K562 (cell line): ENCODE results near the gene SLC12A6. TPM values are rescaled to one million over a fixed set of nuclear protein-coding genes. Genes with fewer than 3 reads are reported as not detected.

Experiments
- ATF3 ChIP-seq, 2 experiments: fragments of 450-650 bp in 1 of 2; sonication (generic) in 1 of 2; formaldehyde crosslinking in 1 of 2; IDR thresholded peaks in 1 of 2; conservative IDR thresholded peaks in 1 of 2; 2 replicates each; pipeline versions ENCODE4 v1.6.1 to v1.8.1; 2016 to 2023; ENCODE audit warnings: mild to moderate bottlenecking in 2 of 2, moderate library complexity in 2 of 2, inconsistent platforms in 1 of 2, missing genetic modification reagents in 1 of 2
- BRF1 ChIP-seq: IDR thresholded peaks from 3 replicates; pipeline ENCODE4 v1.6.1; 2011; ENCODE audit warnings: borderline replicate concordance, mild to moderate bottlenecking; ENCODE audit not compliant: insufficient read length; ENCODE audit errors: extremely low read depth
- CUX1 ChIP-seq: fragments of 200-800 bp; sonication (Bioruptor generic); IDR thresholded peaks from 2 replicates; pipeline ENCODE4 v1.6.1; 2016; ENCODE audit warnings: missing genetic modification characterization, missing compliant biosample characterization
- DEAF1 ChIP-seq: fragments of 450-650 bp; formaldehyde crosslinking; IDR thresholded peaks from 2 replicates; pipeline ENCODE4 v1.4.0; 2020; ENCODE audit warnings: mild to moderate bottlenecking, moderate library complexity
- GATAD2A ChIP-seq: fragments of 450-650 bp; IDR thresholded peaks from 2 replicates; pipeline ENCODE4 v1.6.1; 2017
- HINFP ChIP-seq: fragments of 450-650 bp; conservative IDR thresholded peaks from 2 replicates; pipeline ENCODE4 v1.6.1; 2016; ENCODE audit warnings: missing genetic modification characterization, low read depth, mild to moderate bottlenecking, control low read depth, missing compliant biosample characterization
- RAD51 ChIP-seq: fragments of 450-650 bp; IDR thresholded peaks from 2 replicates; pipeline ENCODE4 v1.7.1; 2016; ENCODE audit warnings: low read depth, mild to moderate bottlenecking, borderline replicate concordance
- SRSF1 ChIP-seq: fragments of 200-400 bp; formaldehyde crosslinking; IDR thresholded peaks from 2 replicates; pipeline ENCODE4 v1.6.1; 2017; ENCODE audit warnings: mild to moderate bottlenecking, low read depth, low read length, moderate library complexity
- TAF7 ChIP-seq: fragments of 450-650 bp; IDR thresholded peaks from 2 replicates; pipeline ENCODE4 v1.6.1; 2016; ENCODE audit warnings: missing genetic modification characterization, missing compliant biosample characterization
- TARDBP ChIP-seq: fragments of 450-650 bp; IDR thresholded peaks from 2 replicates; pipeline ENCODE4 v1.6.1; 2016
- TCF15 ChIP-seq: fragments of 250-450 bp; sonication (Bioruptor Pico); IDR thresholded peaks from 2 replicates; pipeline ENCODE4 v1.8.0; 2022; ENCODE audit warnings: moderate library complexity, mild to moderate bottlenecking, inconsistent platforms
- TCF3 ChIP-seq: sonication (generic); formaldehyde crosslinking; IDR thresholded peaks from 2 replicates; pipeline ENCODE4 v1.4.0; 2020; ENCODE audit warnings: mild to moderate bottlenecking, missing genetic modification reagents
- ZHX1 ChIP-seq: fragments of 150-350 bp; conservative IDR thresholded peaks from 2 replicates; pipeline ENCODE4 v1.6.1; 2014; ENCODE audit warnings: low read length
- polyA plus RNA-seq, 8 experiments: library from polyadenylated mRNA; depleted of rRNA in 4 of 8; stranded (reverse) in 5 of 8; unstranded in 3 of 8; fragments of >200 nt; fragmentation: Nextera tagmentation in 2 of 8; fragmentation: Illumina TruSeq in 1 of 8; extraction: Ambion mirVana in 2 of 8; extraction: Trizol in 1 of 8; gene quantifications; 2 replicates each; pipeline versions ENCODE4 v1.2.1 to v1.2.3, GENCODE V29; 2011 to 2014; ENCODE audit warnings: inconsistent platforms in 1 of 8, missing spikeins in 1 of 8
- total RNA-seq, 7 experiments: library from RNA; depleted of rRNA in 6 of 7; stranded (reverse); fragments of >200 nt in 6 of 7; fragmentation: Illumina TruSeq in 2 of 7; extraction: Trizol in 2 of 7; gene quantifications; 2 replicates each; pipeline versions ENCODE4 v1.2.1 to v1.2.3, GENCODE V29; 2011 to 2021; ENCODE audit warnings: low replicate concordance in 1 of 7

SLC12A6 gene
- total and polyA plus RNA-seq, 9 of the 15 experiments (the other 6 are each of a cell fraction or from before 2014, with no cell fraction given): 1.4 to 16.4 (median 6.7) TPM

GRCh38 chr15:34341381-34342212, 4.0 kb upstream of the SLC12A6 start (continued):
- TF ChIP-seq HINFP (no peak), BRF1 (no peak), DEAF1 (no peak), CUX1 (CRISPR knock-in tag) (0 out of 2 replicates have a peak, but pooled peaks have one; percentile 53), TARDBP (no peak), TCF15 (CRISPR knock-in tag) (no peak), TCF3 (CRISPR knock-in tag) (peak; percentile 28; the same call in 1 of the 2 replicates), RAD51 (no peak), SRSF1 (no peak), ZHX1 (no peak), ATF3 (IDR thresholded peaks at IDR 0.05) (peak; percentile 42; the same call in 1 of the 2 replicates), ATF3 (CRISPR knock-in tag; conservative IDR thresholded peaks at IDR 0.05) (no peak), GATAD2A (no peak), TAF7 (tag) (no peak)
